HCT116 (cell line): ENCODE results near the gene PEX26. TPM values are rescaled to one million over a fixed set of nuclear protein-coding genes. Genes with fewer than 3 reads are reported as not detected.

Source experiments
- ATAC-seq: fragments of 200-7000 bp; cut with Tn5 transposase; 2 replicates; pipeline ENCODE4 v1.9.1; 2020; ENCODE audit warnings: mild to moderate bottlenecking, moderate library complexity
- BruUV-seq: library from RNA; stranded (reverse); fragments of 400-500 nt; replicated peaks from 2 replicates; lab custom pipeline; 2021; lab: Mats Ljungman, UMichigan
- CTCF ChIA-PET: fragments of 300-600 bp; sonication (Branson Sonifier 250); formaldehyde crosslinking; loops from one replicate; lab custom pipeline; 2021; ENCODE audit warnings: antibody characterized with exemption; lab: Charles Lee
- POLR2A ChIA-PET: fragments of 300-600, 350-600 bp; sonication (Branson Sonifier 250); formaldehyde crosslinking; loops from one replicate; lab custom pipeline; 2021; ENCODE audit warnings: antibody characterized with exemption; lab: Charles Lee
- RAD21 ChIA-PET, 2 experiments: fragments of 300-600 bp; sonication (Branson Sonifier 250); formaldehyde crosslinking; loops; one replicate each; lab custom pipeline; 2023; ENCODE audit warnings: low total read pairs in 2 of 2; ENCODE audit not compliant: uncharacterized antibody in 2 of 2, unreplicated experiment in 2 of 2, low non-redundant PET in 1 of 2; lab: Charles Lee
- DNase-seq: peaks from one replicate; pipeline ENCODE4 v3.0.0-alpha.2; 2010; ENCODE audit warnings: low read depth, low spot score
- H2AFZ ChIP-seq: fragments of 200-600 bp; shearing (Covaris generic), sonication (generic); 2 replicates; pipeline ENCODE4 v1.6.1; 2017; ENCODE audit warnings: low read depth, mixed run types, mixed read lengths, antibody characterized with exemption, low read length; ENCODE audit not compliant: poor library complexity, severe bottlenecking
- H3K27ac ChIP-seq: 2 replicates; pipeline ENCODE4 v1.5.1; 2012; ENCODE audit warnings: low read depth, low read length
- H3K27me3 ChIP-seq: fragments of 200-600 bp; sonication (generic); 2 replicates; pipeline ENCODE4 v1.6.1; 2016; ENCODE audit warnings: mixed run types, low read length, mixed read lengths; ENCODE audit not compliant: insufficient read depth
- H3K36me3 ChIP-seq, 2 experiments: fragments of 200-500 bp in 1 of 2; fragments of 200-600 bp in 1 of 2; sonication (Bioruptor generic) in 1 of 2; sonication (generic) in 1 of 2; 2 replicates each; pipeline versions ENCODE4 v1.5.1 to v1.6.1; 2014 to 2016; ENCODE audit warnings: low read length in 2 of 2, inconsistent platforms in 1 of 2, mixed read lengths in 1 of 2, mixed run types in 1 of 2; ENCODE audit not compliant: insufficient read depth in 2 of 2, control insufficient read depth in 1 of 2
- H3K4me1 ChIP-seq, 2 experiments: fragments of 200-600 bp in 1 of 2; sonication (generic) in 1 of 2; 2 replicates each; pipeline versions ENCODE4 v1.5.1 to v1.6.1; 2012 to 2017; ENCODE audit warnings: low read length in 2 of 2, inconsistent platforms in 1 of 2, mild to moderate bottlenecking in 1 of 2, mixed read lengths in 1 of 2, mixed run types in 1 of 2, moderate library complexity in 1 of 2; ENCODE audit not compliant: insufficient read depth in 2 of 2, control insufficient read depth in 1 of 2
- H3K4me2 ChIP-seq: fragments of 200-600 bp; sonication (generic); 2 replicates; pipeline ENCODE4 v1.6.1; 2017; ENCODE audit warnings: mixed run types, low read length, mixed read lengths
- H3K4me3 ChIP-seq, 2 experiments: fragments of 200-600 bp in 1 of 2; sonication (generic) in 1 of 2; replicated peaks in 1 of 2; 2 replicates each; pipeline ENCODE4 v1.5.1; 2011 to 2016; ENCODE audit warnings: low read length in 2 of 2, control low read depth in 1 of 2, low read depth in 1 of 2, mild to moderate bottlenecking in 1 of 2, mixed read lengths in 1 of 2, mixed run types in 1 of 2
- H3K79me2 ChIP-seq: fragments of 200-600 bp; sonication (generic); 2 replicates; pipeline ENCODE4 v1.6.1; 2017; ENCODE audit warnings: mild to moderate bottlenecking, mixed run types, low read length, moderate library complexity, mixed read lengths; ENCODE audit not compliant: insufficient read depth
- H3K9ac ChIP-seq: fragments of 200-600 bp; sonication (generic); 2 replicates; pipeline ENCODE4 v1.6.1; 2016; ENCODE audit warnings: low read length, mixed read lengths
- H3K9me2 ChIP-seq: fragments of 200-600 bp; sonication (generic), shearing (Covaris generic); 2 replicates; pipeline ENCODE4 v1.6.1; 2017; ENCODE audit warnings: mixed run types, mild to moderate bottlenecking, moderate library complexity; ENCODE audit not compliant: insufficient read depth
- H3K9me3 ChIP-seq, 2 experiments: fragments of 200-500 bp in 1 of 2; fragments of 200-600 bp in 1 of 2; sonication (Bioruptor generic) in 1 of 2; sonication (generic) in 1 of 2; 2 replicates each; pipeline ENCODE4 v1.6.1; 2014 to 2017; ENCODE audit warnings: low read length in 2 of 2, mixed read lengths in 2 of 2, inconsistent platforms in 1 of 2, low read depth in 1 of 2, mild to moderate bottlenecking in 1 of 2, mixed run types in 1 of 2, moderate library complexity in 1 of 2; ENCODE audit not compliant: control insufficient read depth in 1 of 2, insufficient read depth in 1 of 2
- H4K20me1 ChIP-seq: fragments of 200-600 bp; sonication (generic), shearing (Covaris generic); 2 replicates; pipeline ENCODE4 v1.6.1; 2017; ENCODE audit warnings: mixed run types, mild to moderate bottlenecking, moderate library complexity; ENCODE audit not compliant: insufficient read depth
- CBX3 ChIP-seq: IDR thresholded peaks from 2 replicates; pipeline ENCODE4 v1.6.1; 2012; ENCODE audit warnings: low read depth
- CTCF ChIP-seq, 3 experiments: fragments of 200-600 bp in 1 of 3; sonication (generic) in 1 of 3; IDR thresholded peaks in 2 of 3; conservative IDR thresholded peaks in 1 of 3; 2 replicates each; pipeline ENCODE4 v1.5.1; 2012 to 2017; ENCODE audit warnings: low read depth in 2 of 3, low read length in 2 of 3, antibody characterized with exemption in 1 of 3, borderline replicate concordance in 1 of 3, control low read depth in 1 of 3, mild to moderate bottlenecking in 1 of 3, mixed read lengths in 1 of 3, mixed run types in 1 of 3, moderate library complexity in 1 of 3; ENCODE audit not compliant: insufficient read depth in 1 of 3
- EGR1 ChIP-seq: IDR thresholded peaks from 2 replicates; pipeline ENCODE4 v1.6.1; 2012; ENCODE audit warnings: low read depth
- MAX ChIP-seq: IDR thresholded peaks from 2 replicates; pipeline ENCODE4 v1.6.1; 2012
- POLR2A ChIP-seq: IDR thresholded peaks from 2 replicates; pipeline ENCODE4 v1.7.0; 2011; ENCODE audit warnings: borderline replicate concordance; ENCODE audit not compliant: insufficient read depth, insufficient read length; ENCODE audit errors: extremely low read depth
- SIN3A ChIP-seq: IDR thresholded peaks from 2 replicates; pipeline ENCODE4 v1.6.1; 2012; ENCODE audit warnings: low read depth
- SRF ChIP-seq: IDR thresholded peaks from 2 replicates; pipeline ENCODE4 v1.6.1; 2012; ENCODE audit warnings: low read depth
- TCF7L2 ChIP-seq: IDR thresholded peaks from 2 replicates; pipeline ENCODE4 v1.7.0; 2011; ENCODE audit warnings: borderline replicate concordance, inconsistent platforms; ENCODE audit not compliant: insufficient read depth, insufficient read length; ENCODE audit errors: extremely low read depth
- ZNF274 ChIP-seq: fragments of 200-500 bp; sonication (Bioruptor generic); IDR thresholded peaks from 2 replicates; pipeline ENCODE4 v1.6.1; 2014; ENCODE audit warnings: mild to moderate bottlenecking, low read depth, low read length, inconsistent platforms
- intact Hi-C: fragments of 100-400 bp; cut with micrococcal nuclease; formaldehyde crosslinking; loops from 2 replicates; pipeline ENCODE4 v1.10.0; 2022
- total RNA-seq: library from RNA; stranded (reverse); gene quantifications from one replicate; pipeline ENCODE4 v1.2.1, GENCODE V29; 2021; ENCODE audit not compliant: unreplicated experiment

PEX26 gene
- total RNA-seq, 1 experiment from 2014 or later: 26.4 TPM

DNA sequence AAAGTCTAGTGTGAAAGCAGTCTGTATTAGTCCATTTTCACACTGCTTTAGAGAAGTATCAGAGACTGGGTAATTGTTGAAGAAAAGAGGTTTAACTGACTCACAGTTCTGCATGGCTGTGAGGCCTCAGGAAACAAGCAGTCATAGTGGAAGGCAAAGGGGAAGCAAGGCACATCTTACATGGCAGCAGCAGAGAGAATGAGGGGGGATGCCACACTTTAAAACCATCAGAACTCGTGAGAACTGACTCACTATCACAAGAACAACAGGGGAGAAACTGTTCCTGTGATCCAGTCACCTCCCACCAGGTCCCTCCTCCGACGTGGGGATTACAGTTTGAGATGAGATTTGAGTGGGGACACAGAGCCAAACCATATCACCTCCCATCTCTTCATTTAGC, 19.0 kb downstream of the PEX26 start:
- H4K20me1 ChIP-seq: no peaks in the 10 kb centered on the region
- no peak overlapping the region for H3K9ac ChIP-seq
- TF ChIP-seq EGR1: no peak
- no peak for TF ChIP-seq CBX3
- TF ChIP-seq TCF7L2: no peak
- TF ChIP-seq CTCF (IDR thresholded peaks at IDR 0.05 in 2 of 3, conservative IDR thresholded peaks at IDR 0.05 in 1 of 3; ENCODE audit: borderline replicate concordance in 1 of 3, insufficient read depth in 1 of 3, low read depth in 2 of 3, low read length in 2 of 3): no peak
- no peak for TF ChIP-seq SRF
- TF ChIP-seq MAX: no peak
- TF ChIP-seq ZNF274: no peak
- peaks cover 0 to 6% of the 10 kb centered on the region in 2 experiments; a peak in 2 of 4 replicates for H3K36me3 ChIP-seq
- no peak overlapping the region for H3K27ac ChIP-seq
- H3K4me3 ChIP-seq: no peak overlapping the region
- ChIA-PET RAD21 (no interaction called here), POLR2A (no interaction called here), CTCF (no interaction called here)
- no peaks in the 10 kb centered on the region for H3K9me2 ChIP-seq
- intact Hi-C loops: no loop called here
- ATAC-seq: no peak
- peaks cover 0 to 6% of the 10 kb centered on the region in 2 experiments; a peak in 1 of 4 replicates for H3K4me1 ChIP-seq
- no peaks in the 10 kb centered on the region for H3K27me3 ChIP-seq
- no peak overlapping the region for H3K4me2 ChIP-seq
- H3K79me2 ChIP-seq: no peaks in the 10 kb centered on the region
- no peak overlapping the region for H2AFZ ChIP-seq
- no peaks in the 10 kb centered on the region for H3K9me3 ChIP-seq
- no peak for DNase-seq
- BruUV-seq: no TSS peak

- Histone ChIP-seq H3K4me2 (no peak overlapping the region), H3K9me2 (no peaks in the 10 kb centered on the region), H3K27ac (no peak overlapping the region), H2AFZ (no peak overlapping the region), H4K20me1 (no peaks in the 10 kb centered on the region), H3K4me3 (no peak overlapping the region), H3K4me1 (no peaks in the 10 kb centered on the region), H3K9ac (no peak overlapping the region), H3K27me3 (no peaks in the 10 kb centered on the region), H3K36me3 (peaks cover 0 to 6% of the 10 kb centered on the region in 2 experiments; a peak in 1 of 4 replicates), H3K9me3 (no peaks in the 10 kb centered on the region), H3K79me2 (no peaks in the 10 kb centered on the region)
- ATAC-seq (no peak), DNase-seq (no peak)
- TF ChIP-seq CTCF (IDR thresholded peaks at IDR 0.05 in 2 of 3, conservative IDR thresholded peaks at IDR 0.05 in 1 of 3; ENCODE audit: borderline replicate concordance in 1 of 3, insufficient read depth in 1 of 3, low read depth in 2 of 3, low read length in 2 of 3): no peak
- TF ChIP-seq POLR2A: no peak
- TF ChIP-seq SIN3A: no peak
- intact Hi-C loops: no loop called here
- CTCF ChIA-PET: no interaction called here
- RAD21 ChIA-PET: no interaction called here
- no TSS peak for BruUV-seq
- POLR2A ChIA-PET: no interaction called here
Observed at GRCh38 chr22:18100781-18101180, 23.0 kb downstream of the PEX26 start.
